GM19193 (cell line): ENCODE results near the gene SRSF6.

ENCODE experiments used
- POLR2A ChIP-seq: IDR thresholded peaks from 4 replicates; pipeline ENCODE4 v1.6.1; 2011; ENCODE audit not compliant: insufficient read depth, insufficient read length; ENCODE audit errors: extremely low read depth

The SRSF6 gene

GRCh38 chr20:43457640-43458421 is at the start of gene SRSF6:
SRSF6 (plus strand) TSS chr20:43457896; CDS start chr20:43458034, 138 bp downstream.
- TF ChIP-seq POLR2A: peak; percentile 100

- TF ChIP-seq POLR2A: no peak
These were observed 48.7 kb upstream of the SRSF6 start for GRCh38 chr20:43408848-43409576.

DNA sequence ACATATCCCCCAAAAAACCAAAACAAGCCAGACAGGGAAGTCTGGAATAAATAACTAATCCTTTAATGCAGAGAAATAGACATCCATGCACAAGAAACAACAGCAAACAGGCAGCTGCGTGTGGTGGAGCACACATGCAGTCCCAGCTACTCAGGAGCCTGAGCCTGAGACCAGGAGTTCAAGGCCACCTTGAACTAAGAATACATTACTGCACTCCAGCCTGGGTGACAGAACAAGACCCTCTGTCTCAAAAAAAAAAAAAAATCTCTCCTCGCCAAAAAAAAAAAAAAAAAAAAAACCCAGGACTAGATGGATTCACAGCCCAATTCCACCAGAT is 48.2 kb upstream of the SRSF6 start:
- TF ChIP-seq POLR2A: no peak

DNA sequence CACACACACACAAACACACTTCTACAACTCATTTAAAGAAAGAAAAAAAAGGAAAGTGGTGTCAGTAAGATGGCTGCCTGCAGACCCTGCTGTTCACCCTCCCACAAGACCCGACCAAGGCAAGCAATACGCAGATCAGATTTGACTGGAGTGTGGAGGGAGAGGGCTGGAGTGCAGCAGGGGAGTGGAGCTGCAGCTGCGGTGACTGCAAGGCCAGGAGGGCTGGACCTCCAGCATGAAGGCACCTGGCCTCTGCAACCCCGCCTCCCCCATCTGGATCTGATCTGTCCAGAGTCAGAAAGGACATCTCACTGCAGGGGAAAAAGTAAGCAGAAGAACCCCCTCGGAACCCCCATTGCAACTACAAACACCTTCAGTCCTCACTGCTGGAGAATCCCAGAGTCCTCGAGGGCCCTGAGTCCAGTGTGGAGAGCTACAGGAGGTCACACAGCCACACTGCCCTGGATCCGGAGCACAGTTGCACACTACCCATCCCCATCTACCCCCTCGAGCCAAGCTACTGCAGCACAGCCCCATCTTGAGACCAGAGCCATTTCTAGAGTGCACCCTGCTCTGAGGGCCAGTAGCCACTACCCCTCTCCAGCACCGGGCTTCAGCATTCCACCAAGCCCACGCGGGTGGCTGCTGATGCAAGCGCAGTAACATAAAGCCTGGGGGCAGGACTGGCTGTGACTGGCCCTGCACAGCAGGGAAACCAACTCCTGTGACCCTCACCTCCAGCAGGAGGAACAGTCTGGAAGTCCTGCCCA is 41.9 kb upstream of the SRSF6 start:
- no peak for TF ChIP-seq POLR2A

DNA sequence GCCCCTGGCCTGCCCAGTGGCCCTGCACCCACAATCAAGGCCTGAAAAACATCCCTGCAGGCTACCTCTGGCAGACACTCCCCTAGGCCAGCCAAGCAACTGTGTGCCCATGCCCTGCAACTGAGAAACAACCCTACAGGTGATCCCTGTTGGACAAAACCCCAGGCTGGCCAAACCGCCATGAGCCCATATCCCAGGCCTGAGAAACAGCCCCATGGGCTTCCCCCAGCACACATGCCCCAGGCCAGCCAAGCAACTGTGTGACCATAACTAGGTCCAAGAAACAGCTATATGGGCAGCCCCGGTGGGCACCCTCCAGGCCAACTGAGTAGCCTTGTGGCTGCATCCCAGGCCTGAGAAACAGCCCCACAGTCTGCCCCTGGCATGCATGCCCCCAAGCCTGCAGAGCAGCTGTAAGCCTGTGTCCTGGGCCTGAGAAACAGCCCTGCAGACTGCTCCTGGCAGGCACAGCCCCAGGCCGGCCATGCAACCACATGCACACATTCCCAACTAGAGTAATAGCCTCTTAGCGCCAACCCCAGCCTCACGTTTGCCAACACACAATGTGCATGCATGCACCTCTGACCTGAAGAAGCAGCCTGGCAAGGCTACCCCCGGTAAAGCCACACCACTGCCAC is 41.0 kb upstream of the SRSF6 start:
- no peak for TF ChIP-seq POLR2A

DNA sequence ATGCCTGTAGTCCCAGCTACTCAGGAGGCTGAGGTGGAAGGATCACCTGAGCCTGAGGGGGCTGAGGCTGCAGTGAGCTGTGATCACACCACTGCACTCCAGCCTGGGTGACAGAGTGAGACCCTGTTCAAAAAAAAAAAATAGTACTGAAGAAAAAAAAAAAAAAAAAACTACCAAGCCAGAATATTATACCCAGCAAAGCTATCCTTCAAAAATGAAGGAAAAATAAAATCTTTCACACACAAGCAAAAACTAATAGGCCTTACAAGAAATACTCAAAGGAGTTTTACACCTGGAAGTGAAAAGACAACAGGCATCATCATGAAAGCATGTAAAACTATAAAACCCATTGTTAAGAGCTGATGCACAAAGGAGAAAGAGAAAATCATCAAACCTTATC is 37.5 kb upstream of the SRSF6 start:
- TF ChIP-seq POLR2A: no peak

DNA sequence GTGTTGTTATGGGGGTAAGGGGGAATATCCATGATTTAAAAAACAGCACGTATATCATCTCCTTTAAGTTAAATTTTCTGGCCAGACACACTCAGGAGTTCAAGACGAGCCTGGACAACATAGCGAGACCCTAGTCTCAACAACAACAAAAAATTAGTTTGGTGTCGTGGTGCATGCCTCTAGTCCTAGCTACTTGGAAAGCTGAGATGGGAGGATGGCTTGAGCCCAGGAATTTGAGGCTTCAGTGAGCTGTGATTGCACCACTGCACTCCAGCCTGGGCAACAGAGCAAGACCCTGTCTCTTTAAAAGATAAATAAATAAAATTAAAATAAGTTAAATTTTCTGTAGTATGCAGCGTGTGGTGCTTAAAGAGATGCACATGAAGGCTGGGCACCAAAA is 31.5 kb upstream of the SRSF6 start:
- TF ChIP-seq POLR2A: no peak

DNA sequence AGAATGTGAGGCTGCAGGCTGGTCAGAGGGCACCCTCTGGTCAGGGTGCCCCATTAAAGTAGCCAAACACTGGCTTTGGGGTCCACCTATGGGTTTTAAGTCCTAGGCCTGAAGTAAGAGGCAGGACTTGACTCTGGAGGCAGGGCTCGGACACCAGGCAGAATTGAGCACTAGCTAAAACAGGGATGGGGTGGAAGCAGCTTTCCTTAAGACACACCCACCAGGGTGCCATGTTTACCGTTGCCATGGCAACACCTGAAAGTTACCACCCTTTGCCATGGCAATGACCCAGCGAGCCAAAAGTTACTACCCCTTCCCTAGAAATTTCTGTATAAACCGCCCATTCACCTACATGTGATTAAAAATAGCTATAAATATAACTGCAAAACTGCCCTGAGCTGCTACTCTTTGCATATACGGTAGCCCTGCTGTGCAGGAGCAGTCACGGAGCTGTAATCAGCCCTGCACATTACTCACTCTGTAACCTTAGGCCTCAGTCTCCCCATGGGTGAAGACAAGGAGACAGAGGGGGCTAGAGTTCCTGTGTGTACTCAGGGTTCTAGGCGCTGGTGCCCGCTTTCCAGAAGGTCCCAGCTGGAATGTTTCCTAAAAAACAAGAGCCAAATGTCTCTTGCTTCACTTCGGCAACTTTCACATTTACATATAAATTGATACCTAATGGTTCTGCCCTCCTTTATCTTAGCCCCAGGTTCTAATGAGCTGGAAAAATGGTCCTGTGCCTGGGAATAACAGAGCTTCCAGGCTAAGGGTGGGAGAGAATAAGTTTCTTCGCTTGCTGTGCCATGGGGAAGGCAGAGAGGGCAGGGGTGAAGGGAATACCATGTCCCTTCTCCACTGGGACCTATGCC is 27.2 kb upstream of the SRSF6 start:
- TF ChIP-seq POLR2A: no peak

GRCh38 chr20:43431134-43431519 is 26.6 kb upstream of the SRSF6 start:
- TF ChIP-seq POLR2A: no peak

DNA sequence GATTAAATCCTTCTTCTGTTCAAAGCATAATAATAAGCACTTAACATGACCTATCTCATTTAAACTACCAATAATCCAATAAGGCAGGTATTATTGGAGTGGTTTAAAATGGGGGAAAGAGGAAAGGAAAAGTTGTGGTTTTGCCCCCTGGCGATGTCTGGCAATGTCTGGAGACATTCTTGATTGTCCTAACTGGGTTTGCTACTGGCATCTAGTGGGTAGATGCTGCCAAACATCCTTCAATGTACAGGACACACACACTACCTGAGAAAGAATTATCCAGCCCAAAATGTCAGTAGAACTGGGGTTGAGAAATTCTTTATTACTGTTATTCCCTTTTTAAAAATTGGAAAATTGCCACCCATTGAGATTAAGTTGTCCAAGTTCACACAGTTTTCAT is 25.2 kb upstream of the SRSF6 start:
- no peak for TF ChIP-seq POLR2A

DNA sequence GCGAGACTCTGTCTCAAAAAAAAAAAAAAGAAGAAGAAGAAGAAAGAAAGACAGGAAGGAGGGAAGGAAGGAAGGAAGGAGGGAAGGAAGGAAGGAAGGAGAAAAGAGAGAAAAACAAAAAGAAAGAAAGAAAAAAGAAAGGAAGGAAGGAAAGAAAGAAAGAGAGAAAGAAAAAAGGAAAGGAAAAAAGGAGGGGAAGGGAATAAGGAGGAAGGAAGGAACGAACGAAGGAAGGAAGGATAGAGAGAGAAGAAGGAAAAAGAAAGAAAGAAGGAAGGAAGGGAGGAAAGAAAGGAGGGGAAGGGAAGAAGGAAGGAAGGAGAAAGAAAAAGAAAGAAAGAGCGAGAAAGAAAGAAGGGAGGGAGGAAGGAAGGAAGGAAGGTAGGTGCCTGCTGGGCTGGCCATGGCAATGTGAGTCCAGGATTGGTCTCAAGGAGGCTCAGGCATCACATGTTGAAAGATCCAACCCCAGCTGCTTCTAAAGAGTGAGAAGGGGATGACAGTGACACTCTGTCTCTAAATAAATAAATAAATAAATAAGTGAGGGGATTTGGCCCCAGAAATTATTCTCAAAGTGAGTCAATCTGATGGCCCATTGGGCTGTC is 24.3 kb upstream of the SRSF6 start:
- TF ChIP-seq POLR2A: no peak

DNA sequence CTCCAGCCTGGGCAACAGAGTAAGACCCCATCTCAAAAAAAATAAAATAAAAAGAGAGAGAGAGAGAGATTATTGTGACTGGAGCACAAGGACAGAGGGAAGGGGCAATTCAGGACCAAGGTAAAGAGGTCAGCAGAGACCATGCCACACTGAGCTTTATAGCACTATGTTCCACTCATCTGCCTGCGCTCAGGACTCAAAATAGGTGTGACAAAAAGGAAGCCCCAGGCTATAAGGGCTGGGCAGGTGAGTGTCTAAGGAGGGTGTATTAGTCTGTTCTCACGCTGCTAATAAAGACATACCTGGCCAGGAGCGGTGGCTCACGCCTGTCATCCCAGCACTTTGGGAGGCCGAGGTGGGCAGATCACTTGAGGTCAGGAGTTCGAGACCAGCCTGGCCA is 23.1 kb upstream of the SRSF6 start:
- TF ChIP-seq POLR2A: no peak

DNA sequence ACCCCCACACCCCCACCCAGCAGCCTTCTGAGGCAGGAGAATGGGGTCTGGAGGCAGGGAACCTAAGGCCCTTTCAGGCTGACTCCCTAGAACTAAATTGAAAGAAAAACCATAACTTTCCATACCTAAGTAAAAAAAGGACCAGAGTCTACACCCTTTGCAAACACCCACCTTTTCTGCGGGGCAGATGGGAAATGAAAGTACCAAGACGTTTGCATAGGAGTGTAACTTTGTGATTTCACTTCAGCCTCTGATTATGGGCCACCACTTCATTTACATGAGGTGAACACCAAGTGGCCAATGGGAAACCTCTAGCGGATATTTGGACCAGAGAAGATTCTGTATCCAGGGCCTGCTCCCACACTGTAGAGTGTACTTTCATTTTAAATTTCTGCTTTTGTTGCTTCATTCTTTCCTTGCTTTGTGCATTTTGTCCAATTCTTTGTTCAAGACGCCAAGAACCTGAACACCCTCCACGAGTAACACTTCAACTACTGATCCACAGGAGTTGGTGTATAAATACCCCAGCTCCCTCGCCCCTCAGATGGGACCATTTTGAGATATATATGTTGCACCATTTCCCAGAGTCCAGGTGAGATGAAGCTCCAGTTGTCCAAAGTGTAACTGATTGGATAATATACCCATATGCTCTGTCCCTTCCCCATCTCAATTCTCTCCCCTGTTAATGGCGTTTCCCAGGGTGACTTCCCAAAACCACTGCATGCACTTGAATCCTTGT is 18.9 kb upstream of the SRSF6 start:
- no peak for TF ChIP-seq POLR2A
